Liver (tissue), 9 donors: ENCODE measurements around the gene DISC1. TPM values are rescaled to one million over a fixed set of nuclear protein-coding genes. Genes with fewer than 3 reads are reported as not detected.

Experiments used
- DNase-seq: peaks from one replicate; pipeline ENCODE4 v3.0.0-alpha.2; 2017; ENCODE audit warnings: low spot score
- H3K27ac ChIP-seq, 2 donors: one replicate each; pipeline ENCODE4 v1.7.0; 2013; ENCODE audit warnings: inconsistent platforms in 2 of 2, low read length in 2 of 2, control low read depth in 1 of 2, low read depth in 1 of 2, mild to moderate bottlenecking in 1 of 2
- H3K27me3 ChIP-seq, 4 donors: one replicate each; pipeline versions ENCODE4 v1.6.1 to v1.7.0; 2013; ENCODE audit warnings: low read length in 3 of 4, inconsistent platforms in 1 of 4, mild to moderate bottlenecking in 1 of 4, moderate library complexity in 1 of 4; ENCODE audit not compliant: control insufficient read depth in 4 of 4, insufficient read depth in 4 of 4
- H3K36me3 ChIP-seq, 4 donors: one replicate each; pipeline versions ENCODE4 v1.6.1 to v1.7.0; 2013; ENCODE audit warnings: low read length in 3 of 4, mild to moderate bottlenecking in 3 of 4, low read depth in 1 of 4, moderate library complexity in 1 of 4; ENCODE audit not compliant: control insufficient read depth in 4 of 4, insufficient read depth in 3 of 4
- H3K4me1 ChIP-seq, 4 donors: one replicate each; pipeline versions ENCODE4 v1.6.1 to v1.7.0; 2013; ENCODE audit warnings: low read length in 3 of 4, mild to moderate bottlenecking in 3 of 4, moderate library complexity in 1 of 4; ENCODE audit not compliant: control insufficient read depth in 4 of 4, insufficient read depth in 4 of 4
- H3K4me3 ChIP-seq, 3 donors: one replicate each; pipeline versions ENCODE4 v1.6.1 to v1.7.0; 2013; ENCODE audit warnings: low read length in 3 of 3, control low read depth in 1 of 3, low read depth in 1 of 3, mild to moderate bottlenecking in 1 of 3
- H3K9ac ChIP-seq, 2 donors: one replicate each; pipeline ENCODE4 v1.7.0; 2013; ENCODE audit warnings: low read length in 2 of 2, mild to moderate bottlenecking in 2 of 2, moderate library complexity in 2 of 2, control low read depth in 1 of 2, low read depth in 1 of 2
- H3K9me3 ChIP-seq, 4 donors: one replicate each; pipeline versions ENCODE4 v1.6.1 to v1.7.0; 2013; ENCODE audit warnings: low read length in 3 of 4; ENCODE audit not compliant: control insufficient read depth in 4 of 4
- ATF3 ChIP-seq: IDR thresholded peaks from 2 replicates; pipeline ENCODE4 v1.6.1; 2016; ENCODE audit warnings: antibody characterized with exemption
- CTCF ChIP-seq: fragments of 150-350 bp; IDR thresholded peaks from 2 replicates; pipeline ENCODE4 v1.5.1; 2017; ENCODE audit warnings: improper control_type of control experiment, low read depth, low read length; ENCODE audit not compliant: missing input control
- EGR1 ChIP-seq, 2 donors: IDR thresholded peaks; 2 replicates each; pipeline ENCODE4 v1.6.1; 2016 to 2018; ENCODE audit warnings: antibody characterized with exemption in 2 of 2, low read depth in 2 of 2
- FOXA1 ChIP-seq: IDR thresholded peaks from 2 replicates; pipeline ENCODE4 v1.6.1; 2016; ENCODE audit warnings: antibody characterized with exemption
- FOXA2 ChIP-seq: IDR thresholded peaks from 2 replicates; pipeline ENCODE4 v1.6.1; 2016; ENCODE audit warnings: antibody characterized with exemption
- GABPA ChIP-seq, 2 donors: IDR thresholded peaks in 1 of 2; conservative IDR thresholded peaks in 1 of 2; 2 replicates each; pipeline ENCODE4 v1.6.1; 2016; ENCODE audit warnings: antibody characterized with exemption in 2 of 2, mild to moderate bottlenecking in 1 of 2, moderate library complexity in 1 of 2
- HNF4A ChIP-seq, 2 donors: conservative IDR thresholded peaks; 2 replicates each; pipeline ENCODE4 v1.6.1; 2016; ENCODE audit warnings: antibody characterized with exemption in 2 of 2, mild to moderate bottlenecking in 2 of 2
- HNF4G ChIP-seq: IDR thresholded peaks from 2 replicates; pipeline ENCODE4 v1.6.1; 2016; ENCODE audit warnings: antibody characterized with exemption
- JUND ChIP-seq, 2 donors: IDR thresholded peaks; 2 replicates each; pipeline ENCODE4 v1.6.1; 2016; ENCODE audit warnings: antibody characterized with exemption in 2 of 2
- MAX ChIP-seq: IDR thresholded peaks from 2 replicates; pipeline ENCODE4 v1.6.1; 2016; ENCODE audit warnings: antibody characterized with exemption
- REST ChIP-seq: IDR thresholded peaks from 2 replicates; pipeline ENCODE4 v1.6.1; 2016; ENCODE audit warnings: antibody characterized with exemption, mild to moderate bottlenecking
- RXRA ChIP-seq, 2 donors: IDR thresholded peaks; 2 replicates each; pipeline ENCODE4 v1.6.1; 2017 to 2018; ENCODE audit warnings: antibody characterized with exemption in 2 of 2, mild to moderate bottlenecking in 1 of 2
- TAF1 ChIP-seq: conservative IDR thresholded peaks from 2 replicates; pipeline ENCODE4 v1.6.1; 2016; ENCODE audit warnings: antibody characterized with exemption, mild to moderate bottlenecking
- YY1 ChIP-seq: IDR thresholded peaks from 2 replicates; pipeline ENCODE4 v1.6.1; 2016; ENCODE audit warnings: antibody characterized with exemption, mild to moderate bottlenecking
- ZBTB33 ChIP-seq: IDR thresholded peaks from 2 replicates; pipeline ENCODE4 v1.6.1; 2016; ENCODE audit warnings: antibody characterized with exemption
- WGBS: extraction: QIAGEN DNeasy Blood & Tissue Kit; methylation state at CpG from one replicate; pipeline ENCODE4 v1.1.7; 2013; 5-methylcytosine and 5-hydroxymethylcytosine counted together
- polyA plus RNA-seq, 2 donors: library from polyadenylated mRNA; stranded (reverse) in 1 of 2; unstranded in 1 of 2; fragments of 200-250 nt in 1 of 2; fragments of >200 nt in 1 of 2; fragmentation: Nextera tagmentation in 1 of 2; extraction: Ambion mirVana in 1 of 2; gene quantifications; one replicate each; pipeline versions ENCODE4 v1.2.1 to v1.2.3, GENCODE V29; 2013 to 2015
- total RNA-seq, 2 donors: library from RNA; depleted of rRNA; stranded (reverse); fragments of >200 nt; gene quantifications; one replicate each; pipeline ENCODE4 v1.2.3, GENCODE V29; 2014
- donor health status: healthy.
- donor health status: healthy.
- donor health status: healthy.
- donor health status: healthy.
- donor health status: healthy.

DISC1 gene
- total and polyA plus RNA-seq, 4 donors, result 0.45 to 6.3 (median 2.3) TPM

GRCh38 chr1:231829332-231829731 is 202.7 kb downstream of the DISC1 start:
- H3K9ac ChIP-seq, result no peak overlapping the region
- TF ChIP-seq MAX (no peak), EGR1 (IDR thresholded peaks at IDR 0.05; ENCODE audit: low read depth in 2 of 2) (no peak), HNF4A (conservative IDR thresholded peaks at IDR 0.05) (no peak), CTCF (no peak), FOXA2 (no peak), TAF1 (no peak), HNF4G (no peak), REST (no peak), GABPA (IDR thresholded peaks at IDR 0.05 in 1 of 2, conservative IDR thresholded peaks at IDR 0.05 in 1 of 2) (no peak), FOXA1 (no peak), ATF3 (no peak)
- H3K36me3 ChIP-seq, result no peaks in the 10 kb centered on the region
- no peak for DNase-seq
- WGBS, result 88% methylated on average over 9 of the region's 9 CpGs
- no peak overlapping the region for H3K27ac ChIP-seq
- no peaks in the 10 kb centered on the region for H3K9me3 ChIP-seq
- H3K27me3 ChIP-seq, result no peaks in the 10 kb centered on the region
- H3K4me1 ChIP-seq, result no peaks in the 10 kb centered on the region
- no peak overlapping the region for H3K4me3 ChIP-seq

- WGBS, result 54% methylated on average over 14 of the region's 14 CpGs
- no peak for DNase-seq
Measured at GRCh38 chr1:231836227-231836893, 209.8 kb downstream of the DISC1 start.

More at GRCh38 chr1:231836227-231836893, 209.8 kb downstream of the DISC1 start:
- Histone ChIP-seq H3K4me1 (no peaks in the 10 kb centered on the region), H3K27ac (no peak overlapping the region), H3K27me3 (no peaks in the 10 kb centered on the region), H3K4me3 (no peak overlapping the region), H3K9me3 (no peaks in the 10 kb centered on the region), H3K9ac (no peak overlapping the region), H3K36me3 (no peaks in the 10 kb centered on the region)
- TF ChIP-seq CTCF (no peak), TAF1 (no peak), EGR1 (IDR thresholded peaks at IDR 0.05; ENCODE audit: low read depth in 2 of 2) (no peak), HNF4G (no peak), YY1 (no peak), JUND (IDR thresholded peaks at IDR 0.05) (no peak), FOXA1 (no peak), RXRA (IDR thresholded peaks at IDR 0.05) (no peak), ZBTB33 (no peak), FOXA2 (no peak), HNF4A (conservative IDR thresholded peaks at IDR 0.05) (no peak), REST (no peak)
